Nephron (organoid): ENCODE measurements around the gene PDZD2.

Source experiments
- H3K27ac Mint-ChIP-seq, 3 experiments: 2 replicates each; pipeline ENCODE4 v1.8.0; 2020; ENCODE audit warnings: mixed read lengths in 3 of 3, mild to moderate bottlenecking in 2 of 3, moderate library complexity in 1 of 3
- H3K27me3 Mint-ChIP-seq: 2 replicates; pipeline ENCODE4 v1.8.0; 2021; ENCODE audit warnings: low read depth, mild to moderate bottlenecking, moderate library complexity, mixed read lengths
- H3K36me3 Mint-ChIP-seq: 2 replicates; pipeline ENCODE4 v1.8.0; 2020; ENCODE audit warnings: low read depth, mixed read lengths
- H3K4me1 Mint-ChIP-seq: 2 replicates; pipeline ENCODE4 v1.8.0; 2020; ENCODE audit warnings: mixed read lengths
- H3K4me3 Mint-ChIP-seq, 3 experiments: 2 replicates each; pipeline ENCODE4 v1.8.0; 2020; ENCODE audit warnings: mild to moderate bottlenecking in 3 of 3, mixed read lengths in 3 of 3, moderate library complexity in 2 of 3
- H3K9me3 Mint-ChIP-seq: 2 replicates; pipeline ENCODE4 v1.8.0; 2020; ENCODE audit warnings: mixed read lengths
- TF ChIP-seq, protein P1 (sequence below), 3 experiments: fragments of 200-600 bp; sonication (generic); IDR thresholded peaks; one replicate each; pipeline ENCODE4 v1.5.0; 2021; ENCODE audit warnings: antibody characterized with exemption in 3 of 3; ENCODE audit not compliant: unreplicated experiment in 3 of 3

PDZD2 gene

DNA sequence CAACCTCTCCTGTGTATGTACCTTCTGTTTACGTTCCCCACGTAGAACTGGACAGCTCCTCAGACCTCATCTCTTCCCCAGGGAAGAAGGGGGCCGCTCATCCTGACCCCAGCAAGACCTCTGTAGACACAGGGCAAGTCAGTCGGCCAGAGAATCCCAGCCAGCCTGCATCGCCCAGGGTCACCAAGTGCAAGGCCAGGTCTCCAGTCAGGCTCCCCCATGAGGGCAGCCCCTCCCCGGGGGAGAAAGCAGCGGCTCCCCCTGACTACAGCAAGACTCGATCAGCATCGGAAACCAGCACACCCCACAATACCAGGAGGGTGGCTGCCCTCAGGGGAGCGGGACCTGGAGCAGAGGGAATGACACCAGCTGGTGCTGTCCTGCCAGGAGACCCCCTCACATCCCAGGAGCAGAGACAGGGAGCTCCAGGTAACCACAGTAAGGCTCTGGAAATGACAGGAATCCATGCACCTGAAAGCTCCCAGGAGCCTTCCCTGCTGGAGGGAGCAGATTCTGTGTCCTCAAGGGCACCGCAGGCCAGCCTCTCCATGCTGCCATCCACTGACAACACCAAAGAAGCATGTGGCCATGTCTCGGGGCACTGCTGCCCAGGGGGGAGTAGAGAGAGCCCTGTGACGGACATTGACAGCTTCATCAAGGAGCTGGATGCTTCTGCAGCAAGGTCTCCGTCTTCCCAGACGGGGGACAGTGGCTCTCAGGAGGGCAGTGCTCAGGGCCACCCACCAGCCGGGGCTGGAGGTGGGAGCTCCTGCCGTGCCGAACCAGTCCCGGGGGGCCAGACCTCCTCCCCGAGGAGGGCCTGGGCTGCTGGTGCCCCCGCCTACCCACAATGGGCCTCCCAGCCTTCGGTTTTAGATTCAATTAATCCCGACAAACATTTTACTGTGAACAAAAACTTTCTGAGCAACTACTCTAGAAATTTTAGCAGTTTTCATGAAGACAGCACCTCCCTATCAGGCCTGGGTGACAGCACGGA lies 448.5 kb downstream of the PDZD2 start:
- no peaks in the 10 kb centered on the region for H3K9me3 Mint-ChIP-seq
- H3K27ac Mint-ChIP-seq = no peak overlapping the region
- peaks cover 21% of the 10 kb centered on the region for H3K36me3 Mint-ChIP-seq
- TF ChIP-seq, protein P1, sequence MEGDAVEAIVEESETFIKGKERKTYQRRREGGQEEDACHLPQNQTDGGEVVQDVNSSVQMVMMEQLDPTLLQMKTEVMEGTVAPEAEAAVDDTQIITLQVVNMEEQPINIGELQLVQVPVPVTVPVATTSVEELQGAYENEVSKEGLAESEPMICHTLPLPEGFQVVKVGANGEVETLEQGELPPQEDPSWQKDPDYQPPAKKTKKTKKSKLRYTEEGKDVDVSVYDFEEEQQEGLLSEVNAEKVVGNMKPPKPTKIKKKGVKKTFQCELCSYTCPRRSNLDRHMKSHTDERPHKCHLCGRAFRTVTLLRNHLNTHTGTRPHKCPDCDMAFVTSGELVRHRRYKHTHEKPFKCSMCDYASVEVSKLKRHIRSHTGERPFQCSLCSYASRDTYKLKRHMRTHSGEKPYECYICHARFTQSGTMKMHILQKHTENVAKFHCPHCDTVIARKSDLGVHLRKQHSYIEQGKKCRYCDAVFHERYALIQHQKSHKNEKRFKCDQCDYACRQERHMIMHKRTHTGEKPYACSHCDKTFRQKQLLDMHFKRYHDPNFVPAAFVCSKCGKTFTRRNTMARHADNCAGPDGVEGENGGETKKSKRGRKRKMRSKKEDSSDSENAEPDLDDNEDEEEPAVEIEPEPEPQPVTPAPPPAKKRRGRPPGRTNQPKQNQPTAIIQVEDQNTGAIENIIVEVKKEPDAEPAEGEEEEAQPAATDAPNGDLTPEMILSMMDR (IDR thresholded peaks at IDR 0.05; ENCODE audit: unreplicated experiment in 3 of 3) = no peak
- no peak overlapping the region for H3K4me3 Mint-ChIP-seq
- no peaks in the 10 kb centered on the region for H3K27me3 Mint-ChIP-seq
- H3K4me1 Mint-ChIP-seq = no peaks in the 10 kb centered on the region

DNA sequence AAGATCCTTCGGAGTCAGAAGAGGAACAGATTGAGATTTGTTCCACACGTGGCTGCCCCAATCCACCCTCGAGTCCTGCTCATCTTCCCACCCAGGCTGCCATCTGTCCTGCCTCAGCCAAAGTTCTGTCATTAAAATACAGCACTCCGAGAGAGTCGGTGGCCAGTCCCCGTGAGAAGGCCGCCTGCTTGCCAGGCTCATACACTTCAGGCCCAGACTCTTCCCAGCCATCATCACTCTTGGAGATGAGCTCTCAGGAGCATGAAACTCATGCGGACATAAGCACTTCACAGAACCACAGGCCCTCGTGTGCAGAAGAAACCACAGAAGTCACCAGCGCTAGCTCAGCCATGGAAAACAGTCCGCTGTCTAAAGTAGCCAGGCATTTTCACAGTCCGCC lies 449.3 kb downstream of the PDZD2 start:
- TF ChIP-seq, protein P1 (IDR thresholded peaks at IDR 0.05; ENCODE audit: unreplicated experiment in 3 of 3) = no peak
- Mint-ChIP-seq H3K36me3 (peaks cover 22% of the 10 kb centered on the region), H3K4me3 (no peak overlapping the region), H3K9me3 (no peaks in the 10 kb centered on the region), H3K4me1 (no peaks in the 10 kb centered on the region), H3K27me3 (no peaks in the 10 kb centered on the region), H3K27ac (no peak overlapping the region)

DNA sequence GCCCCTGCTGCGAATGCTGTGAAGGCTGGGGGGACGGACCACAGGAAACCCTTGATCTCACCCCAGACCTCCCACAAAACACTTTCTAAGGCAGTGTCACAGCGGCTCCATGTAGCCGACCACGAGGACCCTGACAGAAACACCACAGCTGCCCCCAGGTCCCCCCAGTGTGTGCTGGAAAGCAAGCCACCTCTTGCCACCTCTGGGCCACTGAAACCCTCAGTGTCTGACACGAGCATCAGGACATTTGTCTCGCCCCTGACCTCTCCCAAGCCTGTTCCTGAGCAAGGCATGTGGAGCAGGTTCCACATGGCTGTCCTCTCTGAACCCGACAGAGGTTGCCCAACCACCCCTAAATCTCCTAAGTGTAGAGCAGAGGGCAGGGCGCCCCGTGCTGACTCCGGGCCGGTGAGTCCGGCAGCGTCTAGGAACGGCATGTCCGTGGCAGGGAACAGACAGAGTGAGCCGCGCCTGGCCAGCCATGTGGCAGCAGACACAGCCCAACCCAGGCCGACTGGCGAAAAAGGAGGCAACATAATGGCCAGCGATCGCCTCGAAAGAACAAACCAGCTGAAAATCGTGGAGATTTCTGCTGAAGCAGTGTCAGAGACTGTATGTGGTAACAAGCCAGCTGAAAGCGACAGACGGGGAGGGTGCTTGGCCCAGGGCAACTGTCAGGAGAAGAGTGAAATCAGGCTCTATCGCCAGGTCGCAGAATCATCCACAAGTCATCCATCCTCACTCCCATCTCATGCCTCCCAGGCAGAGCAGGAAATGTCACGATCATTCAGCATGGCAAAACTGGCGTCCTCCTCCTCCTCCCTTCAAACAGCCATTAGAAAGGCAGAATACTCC lies 450.4 kb downstream of the PDZD2 start:
- Mint-ChIP-seq H3K4me3 (no peak overlapping the region), H3K27ac (no peak overlapping the region), H3K9me3 (no peaks in the 10 kb centered on the region), H3K4me1 (no peaks in the 10 kb centered on the region), H3K36me3 (peaks cover 29% of the 10 kb centered on the region), H3K27me3 (no peaks in the 10 kb centered on the region)
- TF ChIP-seq, protein P1 (IDR thresholded peaks at IDR 0.05; ENCODE audit: unreplicated experiment in 3 of 3) = no peak

DNA sequence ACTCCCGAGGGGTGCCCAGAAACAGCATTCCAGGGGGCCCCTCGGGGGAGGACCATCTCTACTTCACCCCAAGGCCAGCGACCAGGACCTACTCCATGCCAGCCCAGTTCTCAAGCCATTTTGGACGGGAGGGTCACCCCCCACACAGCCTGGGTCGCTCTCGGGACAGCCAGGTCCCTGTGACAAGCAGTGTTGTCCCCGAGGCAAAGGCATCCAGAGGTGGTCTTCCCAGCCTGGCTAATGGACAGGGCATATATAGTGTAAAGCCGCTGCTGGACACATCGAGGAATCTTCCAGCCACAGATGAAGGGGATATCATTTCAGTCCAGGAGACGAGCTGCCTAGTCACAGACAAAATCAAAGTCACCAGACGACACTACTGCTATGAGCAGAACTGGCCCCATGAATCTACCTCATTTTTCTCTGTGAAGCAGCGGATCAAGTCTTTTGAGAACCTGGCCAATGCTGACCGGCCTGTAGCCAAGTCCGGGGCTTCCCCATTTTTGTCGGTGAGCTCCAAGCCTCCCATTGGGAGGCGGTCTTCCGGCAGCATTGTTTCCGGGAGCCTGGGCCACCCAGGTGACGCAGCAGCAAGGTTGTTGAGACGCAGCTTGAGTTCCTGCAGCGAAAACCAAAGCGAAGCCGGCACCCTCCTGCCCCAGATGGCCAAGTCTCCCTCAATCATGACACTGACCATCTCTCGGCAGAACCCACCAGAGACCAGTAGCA lies 451.3 kb downstream of the PDZD2 start:
- Mint-ChIP-seq H3K4me1 (peaks cover under 1% of the 10 kb centered on the region), H3K27ac (no peak overlapping the region), H3K27me3 (no peaks in the 10 kb centered on the region), H3K4me3 (no peak overlapping the region), H3K36me3 (peaks cover 32% of the 10 kb centered on the region), H3K9me3 (no peaks in the 10 kb centered on the region)
- TF ChIP-seq, protein P1 (IDR thresholded peaks at IDR 0.05; ENCODE audit: unreplicated experiment in 3 of 3) = no peak

DNA sequence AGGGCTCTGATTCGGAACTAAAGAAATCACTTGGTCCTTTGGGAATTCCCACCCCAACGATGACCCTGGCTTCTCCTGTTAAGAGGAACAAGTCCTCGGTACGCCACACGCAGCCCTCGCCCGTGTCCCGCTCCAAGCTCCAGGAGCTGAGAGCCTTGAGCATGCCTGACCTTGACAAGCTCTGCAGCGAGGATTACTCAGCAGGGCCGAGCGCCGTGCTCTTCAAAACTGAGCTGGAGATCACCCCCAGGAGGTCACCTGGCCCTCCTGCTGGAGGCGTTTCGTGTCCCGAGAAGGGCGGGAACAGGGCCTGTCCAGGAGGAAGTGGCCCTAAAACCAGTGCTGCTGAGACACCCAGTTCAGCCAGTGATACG lies 451.8 kb downstream of the PDZD2 start:
- H3K27ac Mint-ChIP-seq = no peak overlapping the region
- peaks cover 33% of the 10 kb centered on the region for H3K36me3 Mint-ChIP-seq
- TF ChIP-seq, protein P1 (IDR thresholded peaks at IDR 0.05; ENCODE audit: unreplicated experiment in 3 of 3) = no peak
- H3K4me3 Mint-ChIP-seq = no peak overlapping the region
- H3K4me1 Mint-ChIP-seq = peaks cover 4% of the 10 kb centered on the region
- H3K9me3 Mint-ChIP-seq = no peaks in the 10 kb centered on the region
- no peaks in the 10 kb centered on the region for H3K27me3 Mint-ChIP-seq
